Daoy (cell line): ENCODE results near the gene PRRC2A. TPM values are rescaled to one million over a fixed set of nuclear protein-coding genes. Genes with fewer than 3 reads are reported as not detected.

Source experiments
- DNase-seq: peaks from one replicate; pipeline ENCODE4 v3.0.0-alpha.2; 2015; ENCODE audit warnings: low read depth
- total RNA-seq: library from RNA; depleted of rRNA; stranded (reverse); fragments of >200 nt; shearing (Covaris generic); gene quantifications from 2 replicates; pipeline ENCODE4 v1.2.3, GENCODE V29; 2014

Gene PRRC2A
- total RNA-seq, 1 experiment from 2014 or later = 50.1 TPM

DNA sequence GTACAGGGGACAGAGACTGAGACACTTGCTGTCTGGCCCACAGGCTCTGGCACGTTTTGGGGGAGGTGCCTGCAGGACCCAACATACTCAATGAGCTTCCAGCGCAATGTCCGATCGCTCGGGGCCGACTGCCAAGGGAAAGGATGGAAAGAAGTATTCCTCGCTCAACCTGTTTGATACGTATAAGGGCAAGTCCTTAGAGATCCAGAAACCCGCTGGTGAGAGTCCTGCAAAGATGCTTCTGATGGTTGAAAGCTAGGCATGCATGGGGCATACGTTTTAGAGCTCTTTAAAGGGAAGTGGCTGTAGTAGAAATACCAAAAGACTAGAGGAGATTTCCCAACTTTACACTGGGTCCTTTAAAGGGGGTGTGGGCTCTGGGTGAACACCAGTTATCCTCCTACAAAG lies 2.2 kb downstream of the PRRC2A start:
- no peak for DNase-seq

DNA sequence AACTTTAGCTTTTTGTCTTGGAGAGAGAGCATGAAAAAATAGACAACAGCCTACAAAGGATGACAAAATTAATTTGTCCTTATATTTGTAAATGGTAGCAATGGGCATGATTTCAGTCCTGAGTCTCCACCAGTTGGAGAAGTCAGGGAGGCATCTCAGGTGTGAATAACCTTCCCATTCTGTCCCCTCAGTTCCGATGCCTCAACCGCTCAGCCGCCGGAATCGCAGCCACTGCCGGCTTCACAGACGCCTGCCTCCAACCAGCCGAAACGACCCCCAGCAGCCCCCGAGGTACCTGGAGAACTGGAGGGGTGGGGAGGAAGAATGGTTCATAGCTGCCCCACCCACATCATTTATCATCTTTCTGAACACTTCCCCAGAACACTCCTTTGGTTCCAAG lies 3.6 kb downstream of the PRRC2A start:
- DNase-seq = no peak

DNA sequence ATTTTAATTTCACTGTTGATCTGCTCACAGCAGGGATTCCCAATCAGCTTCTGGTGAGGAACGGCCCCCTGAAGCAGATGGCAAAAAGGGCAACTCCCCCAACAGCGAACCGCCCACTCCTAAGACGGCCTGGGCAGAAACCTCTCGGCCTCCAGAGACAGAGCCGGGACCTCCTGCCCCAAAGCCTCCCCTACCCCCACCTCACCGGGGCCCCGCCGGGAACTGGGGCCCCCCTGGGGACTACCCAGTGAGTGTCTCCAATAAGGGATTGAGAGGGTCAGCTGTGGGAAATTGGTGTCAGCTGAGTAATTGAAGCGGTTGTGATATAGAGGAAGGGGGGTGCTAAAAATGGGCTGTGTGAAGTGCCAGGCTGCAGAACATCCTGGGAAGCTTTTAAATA lies 6.4 kb downstream of the PRRC2A start:
- DNase-seq = no peak

DNA sequence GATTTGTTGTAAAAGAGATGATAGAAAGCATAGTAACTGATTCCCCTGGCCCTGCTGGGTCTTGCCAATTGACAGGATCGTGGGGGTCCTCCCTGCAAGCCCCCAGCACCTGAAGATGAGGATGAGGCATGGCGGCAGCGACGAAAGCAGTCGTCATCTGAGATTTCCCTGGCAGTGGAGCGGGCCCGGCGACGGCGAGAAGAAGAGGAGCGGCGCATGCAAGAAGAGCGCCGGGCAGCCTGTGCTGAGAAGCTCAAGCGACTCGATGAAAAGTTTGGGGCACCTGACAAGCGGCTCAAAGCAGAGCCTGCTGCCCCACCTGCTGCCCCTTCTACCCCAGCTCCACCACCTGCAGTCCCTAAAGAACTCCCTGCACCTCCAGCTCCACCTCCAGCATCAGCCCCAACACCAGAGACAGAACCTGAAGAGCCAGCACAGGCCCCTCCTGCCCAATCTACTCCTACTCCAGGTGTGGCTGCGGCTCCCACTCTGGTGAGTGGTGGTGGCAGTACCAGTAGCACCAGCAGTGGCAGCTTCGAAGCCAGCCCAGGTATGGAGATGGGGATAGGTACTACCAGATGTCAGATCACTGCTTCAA lies 7.3 kb downstream of the PRRC2A start:
- no peak for DNase-seq

DNA sequence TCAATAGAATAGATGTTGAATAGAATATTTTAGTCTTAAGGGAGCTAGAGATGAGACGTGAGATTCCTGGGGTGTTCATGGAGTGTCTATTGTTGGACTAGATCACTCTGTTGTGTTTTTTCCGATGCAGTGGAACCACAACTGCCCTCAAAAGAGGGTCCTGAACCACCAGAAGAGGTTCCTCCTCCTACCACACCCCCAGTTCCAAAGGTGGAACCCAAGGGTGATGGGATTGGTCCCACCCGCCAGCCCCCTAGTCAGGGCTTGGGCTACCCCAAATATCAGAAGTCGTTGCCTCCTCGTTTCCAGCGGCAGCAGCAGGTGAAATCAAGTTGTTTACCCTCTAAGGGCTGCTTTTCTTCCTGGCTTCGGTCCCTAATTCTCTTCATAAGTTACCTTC lies 8.5 kb downstream of the PRRC2A start:
- no peak for DNase-seq

DNA sequence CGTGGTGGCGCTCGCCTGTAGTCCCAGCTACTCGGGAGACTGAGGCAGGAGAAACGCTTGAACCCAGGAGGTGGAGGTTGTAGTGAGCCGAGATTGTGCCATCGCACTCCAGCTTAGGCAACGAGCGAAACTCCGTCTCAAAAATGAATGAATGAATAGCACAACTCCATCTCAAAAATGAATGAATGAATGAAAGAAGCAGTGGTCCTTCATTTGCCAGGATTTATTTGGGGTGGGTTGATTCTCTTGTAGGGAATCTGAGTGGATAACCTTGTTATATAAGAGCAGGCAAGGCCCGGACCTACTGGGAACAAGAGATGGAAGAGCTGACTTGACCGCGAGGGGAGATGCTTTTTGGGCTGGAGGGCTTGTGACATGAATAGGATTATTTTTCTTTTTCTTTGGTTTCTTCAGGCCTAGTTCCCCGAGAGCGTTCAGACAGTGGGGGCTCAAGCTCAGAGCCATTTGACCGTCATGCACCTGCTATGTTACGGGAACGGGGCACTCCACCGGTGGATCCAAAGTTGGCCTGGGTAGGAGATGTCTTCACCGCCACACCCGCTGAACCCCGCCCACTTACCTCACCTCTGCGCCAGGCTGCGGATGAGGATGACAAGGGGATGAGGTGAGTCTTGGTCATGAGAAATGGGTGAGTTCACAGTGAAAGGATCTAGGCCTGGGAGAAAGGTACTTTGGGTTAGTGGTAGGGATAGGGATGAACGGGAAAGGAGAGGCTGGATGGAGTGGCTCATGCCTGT lies 9.8 kb downstream of the PRRC2A start:
- DNase-seq = no peak

DNA sequence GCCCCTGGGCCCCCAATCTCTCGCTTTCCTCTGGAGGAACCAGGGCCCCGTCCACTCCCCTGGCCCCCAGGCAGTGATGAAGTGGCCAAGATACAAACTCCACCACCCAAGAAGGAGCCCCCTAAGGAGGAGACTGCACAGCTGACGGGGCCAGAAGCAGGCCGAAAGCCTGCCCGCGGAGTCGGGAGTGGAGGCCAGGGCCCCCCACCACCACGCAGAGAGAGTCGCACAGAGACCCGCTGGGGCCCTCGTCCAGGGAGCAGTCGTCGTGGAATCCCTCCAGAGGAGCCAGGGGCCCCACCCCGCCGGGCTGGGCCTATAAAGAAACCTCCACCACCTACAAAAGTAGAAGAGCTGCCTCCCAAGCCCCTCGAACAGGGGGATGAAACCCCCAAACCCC lies 10.7 kb downstream of the PRRC2A start:
- DNase-seq = no peak

DNA sequence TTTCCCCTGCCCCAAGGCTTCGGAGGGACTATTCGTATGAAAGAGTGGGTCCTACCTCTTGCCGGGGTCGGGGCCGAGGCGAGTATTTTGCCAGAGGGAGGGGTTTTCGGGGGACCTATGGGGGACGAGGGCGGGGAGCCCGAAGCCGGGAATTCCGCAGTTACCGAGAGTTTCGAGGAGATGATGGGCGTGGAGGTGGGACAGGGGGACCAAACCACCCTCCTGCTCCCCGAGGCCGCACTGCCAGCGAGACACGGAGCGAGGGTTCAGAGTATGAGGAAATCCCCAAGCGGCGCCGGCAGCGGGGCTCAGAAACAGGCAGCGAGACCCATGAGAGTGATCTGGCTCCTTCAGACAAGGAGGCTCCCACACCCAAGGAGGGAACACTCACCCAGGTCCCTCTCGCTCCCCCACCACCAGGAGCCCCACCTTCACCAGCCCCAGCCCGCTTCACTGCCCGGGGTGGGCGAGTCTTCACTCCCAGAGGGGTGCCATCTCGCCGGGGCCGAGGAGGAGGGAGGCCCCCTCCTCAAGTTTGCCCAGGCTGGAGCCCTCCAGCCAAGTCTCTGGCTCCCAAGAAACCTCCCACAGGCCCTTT lies 11.3 kb downstream of the PRRC2A start:
- DNase-seq = no peak

DNA sequence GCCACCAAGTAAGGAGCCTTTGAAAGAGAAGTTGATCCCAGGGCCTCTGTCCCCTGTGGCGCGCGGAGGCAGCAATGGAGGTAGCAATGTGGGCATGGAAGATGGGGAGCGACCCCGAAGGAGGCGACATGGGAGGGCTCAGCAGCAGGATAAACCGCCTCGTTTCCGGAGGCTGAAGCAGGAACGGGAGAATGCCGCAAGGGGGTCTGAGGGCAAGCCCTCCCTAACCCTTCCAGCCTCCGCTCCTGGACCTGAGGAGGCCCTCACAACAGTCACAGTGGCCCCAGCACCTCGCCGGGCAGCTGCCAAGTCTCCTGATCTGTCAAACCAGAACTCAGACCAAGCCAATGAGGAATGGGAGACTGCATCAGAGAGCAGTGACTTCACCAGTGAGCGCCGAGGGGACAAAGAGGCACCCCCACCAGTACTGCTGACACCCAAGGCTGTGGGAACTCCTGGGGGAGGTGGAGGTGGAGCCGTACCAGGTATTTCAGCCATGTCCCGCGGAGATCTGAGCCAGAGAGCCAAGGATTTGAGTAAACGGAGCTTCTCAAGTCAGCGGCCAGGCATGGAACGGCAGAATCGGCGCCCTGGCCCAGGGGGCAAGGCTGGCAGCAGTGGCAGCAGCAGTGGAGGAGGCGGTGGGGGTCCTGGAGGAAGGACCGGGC lies 11.9 kb downstream of the PRRC2A start:
- no peak for DNase-seq

DNA sequence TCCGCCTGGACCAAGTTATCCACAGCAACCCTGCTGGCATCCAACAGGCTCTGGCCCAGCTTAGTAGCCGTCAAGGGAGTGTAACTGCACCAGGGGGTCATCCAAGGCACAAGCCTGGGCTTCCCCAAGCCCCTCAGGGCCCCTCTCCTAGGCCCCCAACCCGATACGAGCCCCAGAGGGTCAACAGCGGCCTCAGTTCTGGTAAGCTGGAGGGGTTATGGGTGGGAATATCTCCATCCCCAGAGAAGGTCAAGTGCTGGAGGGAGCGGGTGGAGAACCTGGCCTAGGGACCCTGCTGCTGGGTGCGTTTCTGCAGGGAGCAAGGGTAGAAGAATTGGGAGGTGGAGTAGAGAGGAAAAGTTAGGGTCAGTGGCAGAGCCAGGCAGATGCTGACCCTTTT lies 12.9 kb downstream of the PRRC2A start:
- no peak for DNase-seq

DNA sequence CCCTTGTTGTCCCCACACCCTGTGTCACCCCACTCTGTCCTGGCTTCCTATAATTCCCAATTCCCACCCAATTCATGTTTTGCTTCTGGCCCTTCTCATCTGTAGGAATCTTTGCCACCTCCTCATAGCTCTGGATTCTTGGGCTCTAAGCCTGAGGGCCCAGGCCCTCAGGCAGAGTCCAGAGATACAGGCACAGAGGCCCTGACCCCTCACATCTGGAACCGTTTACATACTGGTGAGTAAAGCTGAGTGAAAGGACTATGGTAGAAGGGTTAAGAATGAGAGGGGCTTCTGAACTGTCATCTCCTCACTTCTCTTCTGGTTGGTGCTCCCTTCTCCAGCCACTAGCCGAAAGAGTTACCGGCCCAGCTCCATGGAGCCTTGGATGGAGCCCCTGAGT lies 13.6 kb downstream of the PRRC2A start:
- no peak for DNase-seq

DNA sequence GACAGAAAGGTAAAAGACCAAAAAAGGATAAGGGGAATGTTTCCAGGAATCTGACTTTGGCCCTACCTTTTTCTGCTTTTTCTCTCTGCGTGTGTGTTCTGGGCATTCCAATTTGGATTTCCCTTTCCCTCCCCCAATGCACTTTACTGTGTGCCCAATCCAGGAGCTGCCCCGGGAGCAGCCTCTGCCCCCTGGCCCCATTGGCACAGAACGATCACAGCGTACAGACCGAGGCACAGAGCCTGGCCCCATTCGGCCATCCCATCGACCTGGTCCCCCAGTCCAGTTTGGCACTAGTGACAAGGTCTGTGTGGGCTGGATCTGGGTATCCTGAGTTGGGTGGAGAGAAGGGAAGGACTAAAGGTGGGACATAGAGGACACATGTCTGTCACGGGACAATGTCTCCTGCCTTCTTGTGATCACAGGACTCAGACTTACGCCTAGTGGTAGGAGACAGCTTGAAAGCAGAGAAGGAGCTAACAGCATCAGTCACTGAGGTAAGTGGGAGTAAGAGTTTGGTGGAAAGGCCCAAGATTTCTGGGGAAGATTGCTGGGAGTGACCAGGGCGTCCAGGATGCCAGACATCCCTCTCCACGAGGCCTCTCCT lies 14.6 kb downstream of the PRRC2A start:
- DNase-seq = no peak

DNA sequence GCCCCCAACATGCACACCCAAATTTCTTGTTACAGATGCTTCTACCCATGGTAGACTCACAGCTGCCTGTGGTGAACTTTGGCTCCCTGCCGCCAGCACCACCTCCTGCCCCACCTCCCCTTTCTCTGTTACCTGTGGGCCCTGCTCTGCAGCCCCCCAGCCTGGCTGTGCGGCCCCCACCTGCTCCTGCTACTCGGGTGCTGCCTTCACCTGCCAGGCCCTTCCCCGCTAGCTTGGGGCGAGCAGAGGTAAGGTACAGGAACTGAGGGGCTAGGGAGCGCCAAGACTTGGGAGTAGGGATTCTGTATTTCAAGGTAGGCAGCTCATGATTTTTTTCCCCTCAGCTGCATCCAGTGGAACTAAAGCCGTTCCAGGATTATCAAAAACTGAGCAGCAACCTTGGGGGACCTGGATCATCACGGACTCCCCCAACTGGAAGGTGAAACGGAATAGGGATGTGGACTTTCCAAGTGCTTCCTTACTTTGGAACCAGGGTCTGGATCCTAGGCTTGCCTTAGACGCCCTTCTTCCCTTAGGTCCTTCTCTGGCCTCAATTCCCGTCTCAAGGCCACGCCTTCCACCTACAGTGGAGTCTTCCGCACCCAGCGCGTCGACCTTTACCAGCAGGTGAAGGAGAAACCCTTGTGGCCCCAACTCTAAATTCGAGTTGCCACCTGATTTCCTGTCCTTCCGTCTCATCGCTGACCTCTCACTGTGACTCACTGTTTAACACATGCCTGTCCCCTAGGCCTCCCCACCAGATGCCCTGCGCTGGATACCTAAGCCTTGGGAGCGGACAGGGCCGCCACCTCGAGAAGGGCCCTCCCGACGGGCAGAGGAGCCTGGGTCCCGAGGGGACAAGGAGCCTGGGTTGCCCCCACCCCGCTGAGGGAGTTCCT lies 16.4 kb downstream of the PRRC2A start:
- DNase-seq = no peak

DNA sequence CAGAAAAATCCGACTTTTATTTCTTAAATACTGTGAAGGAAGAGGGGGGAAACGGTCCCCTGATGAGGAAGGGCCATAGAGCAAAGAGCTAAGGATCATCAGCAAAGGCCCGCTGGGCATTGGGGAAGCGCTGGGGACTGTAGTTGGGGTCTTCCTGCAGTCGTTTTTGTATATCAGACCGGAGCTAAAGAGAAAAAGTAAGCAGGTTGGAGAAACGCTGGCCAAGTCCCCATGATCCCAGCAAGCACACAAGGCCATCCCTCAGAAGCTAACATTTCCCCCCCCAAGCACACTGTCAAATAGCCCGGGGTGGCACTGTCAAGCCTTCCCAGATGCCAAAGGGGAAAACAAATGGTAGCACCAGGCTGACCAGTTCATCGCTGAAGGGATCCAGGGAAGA lies 18.5 kb downstream of the PRRC2A start:
- DNase-seq = no peak

DNA sequence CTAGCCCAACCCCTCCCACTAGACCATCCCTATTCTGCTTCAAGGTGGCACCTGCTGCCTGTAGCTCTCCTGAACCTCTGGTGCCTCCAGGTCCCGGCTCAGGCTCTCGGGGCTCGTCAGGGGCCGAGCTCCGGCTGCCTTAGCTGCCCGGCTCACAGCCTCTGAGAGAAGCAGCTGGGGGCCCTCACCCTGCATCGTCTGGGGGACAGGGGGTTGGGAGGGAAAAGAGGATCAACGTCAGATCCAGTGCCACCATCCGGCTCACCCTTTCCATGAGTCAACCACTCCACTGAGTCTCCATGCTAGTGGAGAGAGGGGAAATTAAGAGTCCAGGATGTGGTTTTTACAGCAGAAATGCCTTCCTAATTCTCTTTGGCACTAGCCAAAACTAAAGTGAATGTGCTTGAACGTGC lies 18.9 kb downstream of the PRRC2A start:
- peak; percentile 71 for DNase-seq

DNA sequence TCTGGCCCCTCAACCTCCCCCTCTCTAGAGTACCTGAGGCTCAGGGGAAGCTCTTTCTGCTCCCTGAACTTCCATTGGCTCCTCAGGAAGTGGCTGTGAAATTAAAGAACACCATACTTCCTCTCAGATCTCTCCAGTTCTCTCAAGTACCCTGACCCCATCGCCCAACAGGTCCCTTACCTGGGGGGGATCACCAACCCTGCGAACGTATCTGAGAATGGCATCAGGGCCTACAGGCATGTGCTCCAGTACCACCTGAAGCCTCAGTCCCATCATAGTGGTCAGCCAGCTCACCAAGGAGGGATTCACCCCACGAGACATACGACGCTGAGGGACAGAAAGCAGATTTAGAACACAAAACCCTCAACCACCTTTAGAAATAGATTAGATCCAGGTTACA lies 20.1 kb downstream of the PRRC2A start:
- DNase-seq = no peak

DNA sequence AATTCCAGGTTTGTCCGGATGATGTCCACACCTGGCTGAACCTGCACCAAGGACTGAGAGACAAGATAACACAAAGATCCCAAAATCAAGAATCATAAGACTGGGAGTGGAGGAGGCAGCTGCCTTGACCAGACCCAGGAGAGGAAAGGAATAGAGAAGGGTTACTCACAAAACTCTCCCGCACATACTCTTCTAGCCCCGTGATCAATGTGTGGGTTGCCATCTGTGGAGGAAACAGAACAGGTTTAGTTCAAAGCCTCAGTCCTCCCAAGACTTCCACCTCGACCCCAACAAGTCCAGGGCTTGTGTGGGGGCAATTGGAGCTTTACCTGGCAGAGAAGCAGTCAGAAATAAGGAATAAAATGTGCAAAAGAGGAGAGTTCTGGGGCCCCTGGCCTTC lies 20.9 kb downstream of the PRRC2A start:
- DNase-seq = no peak

DNA sequence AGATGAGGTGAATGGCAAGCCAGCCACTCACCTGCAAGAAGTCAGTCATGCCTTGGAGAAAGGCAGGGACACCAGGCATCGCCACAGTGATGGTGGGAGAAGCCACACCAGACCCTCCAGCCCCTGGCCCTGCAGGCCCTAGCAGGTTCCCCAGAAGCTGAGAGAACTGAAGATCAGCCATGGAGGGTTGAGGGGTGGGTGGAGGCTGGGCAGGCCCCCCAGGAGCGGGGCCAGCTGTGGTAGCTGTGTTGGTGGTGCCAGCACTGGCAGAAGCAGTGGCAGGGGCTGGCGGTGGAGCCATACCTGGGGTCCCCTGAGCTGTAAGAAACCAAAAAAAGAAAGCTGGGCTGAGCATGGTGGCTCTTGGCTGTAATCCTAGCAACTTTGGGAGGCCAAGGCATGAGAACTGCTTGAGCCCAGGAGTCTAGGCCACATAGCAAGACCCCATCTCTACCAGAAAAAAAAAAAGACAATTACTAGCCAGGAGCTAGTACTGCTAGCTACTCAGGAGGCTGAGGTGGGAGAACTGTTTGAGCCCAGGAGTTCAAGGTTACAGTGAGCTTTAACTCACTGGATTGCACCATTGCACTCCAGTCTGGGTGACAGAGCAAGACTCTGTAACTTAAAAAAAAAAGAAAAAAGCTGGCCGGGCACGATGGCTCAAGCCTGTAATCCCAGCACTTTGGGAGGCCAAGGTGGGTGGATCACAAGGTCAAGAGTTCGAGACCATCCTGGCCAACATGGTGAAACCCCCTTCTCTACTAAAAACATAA lies 22.5 kb downstream of the PRRC2A start:
- DNase-seq = no peak

DNA sequence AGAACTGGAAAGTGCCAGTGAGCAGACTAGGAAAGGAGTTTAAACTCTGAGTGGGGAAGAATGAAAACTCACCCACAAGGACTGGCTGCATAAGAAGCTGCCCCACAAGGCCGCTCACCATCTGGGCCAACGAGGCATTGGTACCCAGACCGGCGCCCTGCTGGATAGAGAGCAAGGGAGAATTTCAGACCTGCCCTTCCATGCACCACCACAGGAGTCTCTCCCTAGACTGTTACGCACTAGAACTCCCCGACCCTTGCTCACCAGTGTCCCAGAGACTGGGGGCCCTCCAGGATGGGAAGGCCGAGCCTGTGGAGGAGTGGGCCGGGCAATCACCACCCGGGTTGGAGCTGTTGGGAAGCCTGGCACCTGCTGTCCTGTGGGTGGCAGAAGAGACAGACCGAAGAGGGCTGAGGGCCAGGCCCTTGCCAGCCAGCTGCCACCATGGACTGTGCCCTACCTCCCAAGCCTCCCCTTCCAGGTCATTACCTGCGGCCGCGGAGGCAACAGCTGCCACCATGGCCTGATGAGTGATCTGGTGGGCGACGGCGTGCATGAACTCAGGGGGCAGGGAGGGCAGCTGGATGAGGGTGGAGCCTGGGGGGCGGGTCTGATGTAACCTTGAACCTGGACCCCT lies 23.4 kb downstream of the PRRC2A start:
- no peak for DNase-seq

DNA sequence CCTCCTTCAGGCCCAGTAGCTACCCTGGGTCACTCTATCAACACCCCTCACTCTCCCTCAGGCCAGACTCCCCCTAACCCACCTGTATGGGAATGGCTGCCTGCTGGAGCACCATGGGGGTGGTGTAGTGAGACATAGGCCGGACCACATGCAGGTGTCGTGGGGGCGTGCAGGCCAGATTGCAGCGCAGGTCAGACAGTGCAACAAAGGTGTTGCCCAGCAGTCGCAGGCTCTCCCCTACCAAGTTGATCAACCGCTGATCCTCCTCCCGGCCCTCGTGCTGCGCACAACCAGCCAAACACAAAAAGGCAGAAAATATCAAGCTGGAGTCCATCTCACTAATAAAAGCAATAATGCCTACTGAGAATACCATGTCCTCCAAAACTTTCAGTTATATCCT lies 24.8 kb downstream of the PRRC2A start:
- no peak for DNase-seq
